G401.6 (cell line): ENCODE measurements around the gene CHMP2A.
"Not testable (repeated sequence)": the region's sequence is repeated elsewhere in the genome, so short reads cannot be mapped to it uniquely, and the experiment has no call there.

Experiments
- FAIRE-seq: peaks from 2 replicates; lab custom pipeline; 2012; peaks lifted over from hg19 to GRCh38; lab: Jason Lieb, UNC

The CHMP2A gene

DNA sequence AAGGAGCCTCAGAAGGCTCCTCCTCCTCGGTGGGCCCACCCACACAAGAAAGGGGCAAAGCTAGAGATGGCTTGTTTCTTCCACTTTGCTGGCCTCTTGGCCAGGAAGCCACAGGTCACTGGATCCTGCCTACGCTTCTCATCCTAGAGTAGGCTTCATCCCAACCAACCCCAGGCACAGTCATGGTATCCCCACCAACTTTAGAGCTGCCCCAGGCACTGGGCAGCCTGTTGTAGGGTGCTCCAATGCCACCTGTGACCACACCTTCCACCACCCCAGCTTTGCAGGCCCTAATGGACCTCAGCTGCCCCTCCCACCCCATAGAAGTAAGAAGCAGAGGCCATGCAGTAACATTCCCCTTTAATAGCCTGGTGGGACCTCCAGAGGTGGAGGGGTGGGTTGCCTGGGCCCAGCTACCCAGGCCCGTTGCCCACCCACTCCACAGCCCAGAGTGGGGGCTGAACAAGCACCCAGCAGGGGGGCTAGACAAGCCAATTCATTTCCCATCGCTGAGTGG, 522 bp upstream of the CHMP2A start:
- no peak for FAIRE-seq

DNA sequence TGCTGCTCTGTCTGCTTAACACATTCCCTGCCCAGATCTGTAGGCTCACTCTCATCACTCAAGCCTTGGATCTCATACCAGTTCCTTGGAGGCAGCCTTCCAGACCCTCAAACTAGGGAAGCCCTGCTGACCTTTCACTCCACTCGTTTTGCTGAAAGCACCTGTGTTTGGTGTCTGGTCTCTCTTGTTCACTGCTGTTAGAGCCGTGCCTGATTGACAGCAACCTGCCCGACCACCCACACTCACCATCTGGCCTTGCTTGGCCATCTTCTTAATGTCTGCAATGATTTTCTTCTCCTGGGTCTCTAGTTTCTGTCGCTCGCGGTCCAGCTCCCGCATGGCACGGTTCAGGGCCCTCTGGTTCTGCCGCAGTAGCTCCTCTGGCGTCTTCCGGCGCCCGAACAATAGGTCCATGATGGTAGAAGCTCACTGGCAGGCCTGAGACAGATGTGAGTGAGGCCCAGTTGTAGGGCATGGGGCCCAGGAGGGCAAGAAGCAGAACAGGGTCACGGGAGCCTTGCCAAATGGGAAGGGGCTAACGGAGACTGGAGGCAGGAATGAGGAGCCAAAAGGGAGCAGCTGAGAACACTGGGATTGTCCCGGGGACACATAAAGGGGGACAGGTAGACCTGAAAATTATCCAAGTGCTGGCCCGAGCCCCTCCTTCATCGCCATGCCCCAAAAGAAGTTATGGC, 959 bp downstream of the CHMP2A start:
- FAIRE-seq = no peak

DNA sequence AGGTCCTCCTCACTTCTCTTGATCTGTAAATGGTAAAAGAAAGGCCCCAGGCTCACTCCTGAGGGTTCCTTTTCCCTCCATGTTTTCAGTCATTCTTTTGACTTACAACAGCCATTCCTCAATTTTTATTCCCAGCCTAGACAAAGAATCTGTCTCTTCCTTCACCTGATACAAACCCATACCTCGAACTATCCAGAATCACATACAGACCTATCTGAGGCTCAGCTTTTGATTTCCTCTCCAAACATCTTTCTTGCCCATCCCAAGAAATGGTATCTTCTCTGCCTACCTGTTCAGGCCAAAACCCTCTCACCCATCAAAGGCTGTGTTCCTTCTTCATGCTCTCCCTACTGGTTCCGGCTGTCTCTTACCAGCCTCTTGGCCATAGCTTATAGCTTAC, 2.2 kb downstream of the CHMP2A start:
- FAIRE-seq = no peak

DNA sequence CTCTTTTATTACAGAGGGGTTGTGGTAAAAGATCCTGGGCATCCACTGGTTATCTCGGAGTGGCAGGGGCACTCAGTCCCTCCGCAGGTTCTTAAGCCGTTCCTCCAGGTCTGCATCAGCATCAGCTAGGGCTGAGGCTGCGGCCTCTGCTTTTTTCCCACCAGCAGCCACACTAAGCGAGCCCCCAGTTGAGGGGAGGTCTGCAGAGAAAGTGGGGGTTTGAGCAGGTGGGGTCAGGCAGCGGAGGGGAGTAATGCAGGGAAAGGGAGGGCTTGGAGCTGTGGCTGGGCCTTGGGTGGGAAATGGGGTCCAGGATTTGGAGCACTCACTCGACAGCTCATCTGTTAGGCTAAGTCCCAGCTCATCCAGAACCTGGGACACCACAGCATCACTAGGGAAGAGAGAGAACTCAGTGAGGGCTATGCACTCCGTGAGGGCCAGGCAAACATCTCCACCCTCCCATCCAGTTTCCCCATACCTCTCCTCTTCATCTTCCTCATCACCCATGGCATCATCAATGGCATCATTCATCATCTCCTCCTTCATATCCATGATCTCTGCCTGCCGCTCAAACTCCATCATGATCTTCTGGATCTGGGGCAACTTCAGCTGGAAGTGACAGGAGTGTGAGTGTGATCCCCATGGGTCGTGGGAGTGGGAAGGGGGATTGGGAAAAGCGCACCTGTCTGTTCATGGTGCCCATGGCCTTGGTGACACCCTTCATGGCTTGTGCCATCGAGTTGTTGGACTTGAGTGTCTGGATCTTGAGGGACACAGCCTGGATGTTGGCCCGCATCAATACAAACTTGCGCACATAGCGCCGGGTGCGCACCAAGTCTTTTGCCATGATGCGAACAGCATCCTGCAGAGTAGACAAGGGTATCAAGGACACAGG, 3.1 kb downstream of the CHMP2A start:
- no peak for FAIRE-seq

DNA sequence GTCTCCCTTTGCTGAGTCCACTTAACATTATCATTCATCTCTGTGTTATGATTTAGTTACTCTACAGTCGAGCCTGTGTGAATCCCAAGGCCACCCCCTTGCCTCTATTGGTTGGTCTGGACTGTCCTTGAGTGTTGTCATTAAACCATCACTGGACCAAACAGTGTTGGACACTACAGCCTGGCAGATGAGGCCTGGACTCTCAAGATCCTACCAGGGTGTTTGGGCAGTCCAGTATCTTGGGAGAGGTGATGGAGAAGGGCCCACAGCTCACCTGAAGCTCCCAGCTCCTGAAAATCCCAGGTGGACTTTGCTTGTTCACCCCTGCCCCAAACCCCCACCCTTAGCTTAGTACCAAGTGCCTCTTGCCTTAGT, 3.8 kb downstream of the CHMP2A start:
- no peak for FAIRE-seq

DNA sequence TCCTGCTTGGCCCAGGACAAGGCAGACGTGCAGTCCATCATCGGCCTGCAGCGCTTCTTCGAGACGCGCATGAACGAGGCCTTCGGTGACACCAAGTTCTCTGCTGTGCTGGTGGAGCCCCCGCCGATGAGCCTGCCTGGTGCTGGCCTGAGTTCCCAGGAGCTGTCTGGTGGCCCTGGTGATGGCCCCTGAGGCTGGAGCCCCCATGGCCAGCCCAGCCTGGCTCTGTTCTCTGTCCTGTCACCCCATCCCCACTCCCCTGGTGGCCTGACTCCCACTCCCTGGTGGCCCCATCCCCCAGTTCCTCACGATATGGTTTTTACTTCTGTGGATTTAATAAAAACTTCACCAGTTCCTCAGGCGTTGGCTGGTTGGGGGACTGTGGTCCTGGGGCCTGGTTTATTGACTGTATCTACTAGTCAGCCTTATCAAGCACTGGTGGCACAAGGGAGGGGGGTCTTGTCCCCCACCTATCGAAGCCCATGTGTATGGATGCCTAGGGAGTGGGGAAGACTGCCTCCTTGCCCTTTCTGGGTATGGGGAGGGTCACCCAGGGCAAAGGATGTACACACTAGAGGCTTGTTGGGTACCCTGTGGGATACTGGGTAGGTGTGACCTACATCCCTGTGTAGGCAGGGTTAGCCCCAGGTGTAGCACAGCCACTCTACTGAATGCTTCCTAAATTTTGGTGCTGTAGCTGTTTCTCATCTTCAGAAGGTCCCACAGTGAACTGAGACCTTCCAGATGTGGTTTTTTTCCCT, 4.4 kb downstream of the CHMP2A start:
- no peak for FAIRE-seq

DNA sequence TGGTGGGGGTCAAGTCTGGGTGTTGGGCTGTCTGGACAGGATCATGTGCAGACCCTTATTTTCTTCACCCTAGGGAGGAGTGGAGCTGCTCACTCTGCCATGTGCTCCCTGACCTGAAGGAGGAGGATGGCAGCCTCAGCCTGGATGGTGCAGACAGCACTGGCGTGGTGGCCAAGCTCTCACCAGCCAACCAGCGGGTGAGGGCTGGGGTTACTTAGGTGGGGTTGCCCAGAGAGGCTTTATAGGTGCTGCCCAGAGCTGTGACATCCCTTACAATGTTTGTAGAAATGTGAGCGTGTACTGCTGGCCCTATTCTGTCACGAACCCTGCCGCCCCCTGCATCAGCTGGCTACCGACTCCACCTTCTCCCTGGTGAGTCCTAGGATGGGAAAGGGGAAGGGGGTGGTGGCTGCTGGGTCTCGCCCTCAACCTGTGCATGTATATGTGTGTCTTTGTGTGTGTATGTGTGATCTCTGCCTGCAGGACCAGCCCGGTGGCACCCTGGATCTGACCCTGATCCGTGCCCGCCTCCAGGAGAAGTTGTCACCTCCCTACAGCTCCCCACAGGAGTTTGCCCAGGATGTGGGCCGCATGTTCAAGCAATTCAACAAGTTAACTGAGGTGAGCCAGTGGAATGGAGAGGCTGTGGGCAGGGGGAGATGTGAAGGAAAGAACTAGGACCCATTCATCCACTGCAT, 5.1 kb downstream of the CHMP2A start:
- FAIRE-seq = no peak

DNA sequence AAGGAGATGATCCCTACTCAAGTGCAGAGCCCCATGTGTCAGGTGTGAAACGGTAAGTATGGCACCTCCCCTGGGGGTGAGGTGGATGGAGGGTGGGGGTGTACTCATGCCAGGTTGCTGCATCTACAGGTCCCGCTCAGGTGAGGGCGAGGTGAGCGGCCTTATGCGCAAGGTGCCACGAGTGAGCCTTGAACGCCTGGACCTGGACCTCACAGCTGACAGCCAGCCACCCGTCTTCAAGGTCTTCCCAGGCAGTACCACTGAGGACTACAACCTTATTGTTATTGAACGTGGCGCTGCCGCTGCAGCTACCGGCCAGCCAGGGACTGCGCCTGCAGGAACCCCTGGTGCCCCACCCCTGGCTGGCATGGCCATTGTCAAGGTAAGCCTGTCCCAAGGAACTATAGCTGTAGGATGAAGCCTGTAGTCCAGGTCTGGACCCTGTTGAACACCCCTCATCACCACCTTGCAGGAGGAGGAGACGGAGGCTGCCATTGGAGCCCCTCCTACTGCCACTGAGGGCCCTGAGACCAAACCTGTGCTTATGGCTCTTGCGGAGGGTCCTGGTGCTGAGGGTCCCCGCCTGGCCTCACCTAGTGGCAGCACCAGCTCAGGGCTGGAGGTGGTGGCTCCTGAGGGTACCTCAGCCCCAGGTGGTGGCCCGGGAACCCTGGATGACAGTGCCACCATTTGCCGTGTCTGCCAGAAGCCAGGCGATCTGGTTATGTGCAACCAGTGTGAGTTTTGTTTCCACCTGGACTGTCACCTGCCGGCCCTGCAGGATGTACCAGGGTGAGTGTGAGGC, 5.8 kb downstream of the CHMP2A start:
- no peak for FAIRE-seq

DNA sequence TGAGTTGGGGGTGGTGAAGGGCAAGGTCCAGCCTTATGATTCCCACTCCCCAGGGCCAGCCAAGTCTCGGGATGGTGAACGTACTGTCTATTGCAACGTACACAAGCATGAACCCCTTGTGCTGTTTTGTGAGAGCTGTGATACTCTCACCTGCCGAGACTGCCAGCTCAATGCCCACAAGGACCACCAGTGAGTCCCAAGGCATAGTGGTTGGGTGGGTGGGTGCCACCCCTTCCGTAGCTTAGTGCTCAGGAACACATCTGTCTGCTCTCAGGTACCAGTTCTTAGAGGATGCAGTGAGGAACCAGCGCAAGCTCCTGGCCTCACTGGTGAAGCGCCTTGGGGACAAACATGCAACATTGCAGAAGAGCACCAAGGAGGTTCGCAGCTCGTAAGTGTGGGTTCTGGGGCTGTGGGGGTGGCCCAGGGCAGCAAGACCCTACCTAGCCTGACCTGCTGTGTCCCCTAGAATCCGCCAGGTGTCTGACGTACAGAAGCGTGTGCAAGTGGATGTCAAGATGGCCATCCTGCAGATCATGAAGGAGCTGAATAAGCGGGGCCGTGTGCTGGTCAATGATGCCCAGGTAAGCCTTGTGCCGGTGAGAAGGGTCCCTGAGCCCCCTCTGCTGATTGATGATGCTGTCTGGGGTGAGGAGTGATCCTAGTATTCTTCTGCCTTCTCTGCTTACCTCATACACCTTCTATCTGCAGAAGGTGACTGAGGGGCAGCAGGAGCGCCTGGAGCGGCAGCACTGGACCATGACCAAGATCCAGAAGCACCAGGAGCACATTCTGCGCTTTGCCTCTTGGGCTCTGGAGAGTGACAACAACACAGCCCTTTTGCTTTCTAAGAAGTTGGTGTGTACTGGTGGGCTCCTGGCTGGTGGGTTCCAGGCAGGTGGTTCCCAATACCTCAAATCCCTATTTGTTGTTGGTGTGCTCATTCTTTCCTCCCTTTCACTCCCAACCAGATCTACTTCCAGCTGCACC, 7.3 kb downstream of the CHMP2A start:
- no peak for FAIRE-seq

DNA sequence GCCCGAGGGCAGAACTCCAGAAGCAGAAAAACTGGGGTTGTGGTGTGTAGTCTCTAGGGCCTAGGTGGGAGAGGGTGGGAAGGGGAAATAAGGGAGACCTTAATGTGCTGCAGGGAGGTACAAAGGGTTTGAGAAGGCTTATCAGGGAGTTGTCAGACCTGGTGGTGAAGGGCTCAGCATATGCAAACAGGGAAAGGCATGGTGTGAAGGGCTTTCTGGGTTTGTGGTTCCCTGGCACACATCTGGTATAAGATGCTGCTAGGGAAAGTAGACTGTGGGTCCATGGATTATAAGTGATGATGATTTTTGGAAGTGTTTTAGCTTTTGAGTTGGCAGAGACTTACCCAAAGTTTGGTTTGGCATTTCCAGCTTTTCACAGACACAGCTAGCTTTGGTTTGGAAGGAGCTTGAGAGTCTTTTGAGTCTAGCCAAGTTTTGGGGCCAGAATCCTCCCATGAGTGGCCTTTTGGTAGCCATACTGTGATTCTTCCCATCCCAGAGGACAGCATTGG, 8.8 kb downstream of the CHMP2A start:
- FAIRE-seq = no peak

DNA sequence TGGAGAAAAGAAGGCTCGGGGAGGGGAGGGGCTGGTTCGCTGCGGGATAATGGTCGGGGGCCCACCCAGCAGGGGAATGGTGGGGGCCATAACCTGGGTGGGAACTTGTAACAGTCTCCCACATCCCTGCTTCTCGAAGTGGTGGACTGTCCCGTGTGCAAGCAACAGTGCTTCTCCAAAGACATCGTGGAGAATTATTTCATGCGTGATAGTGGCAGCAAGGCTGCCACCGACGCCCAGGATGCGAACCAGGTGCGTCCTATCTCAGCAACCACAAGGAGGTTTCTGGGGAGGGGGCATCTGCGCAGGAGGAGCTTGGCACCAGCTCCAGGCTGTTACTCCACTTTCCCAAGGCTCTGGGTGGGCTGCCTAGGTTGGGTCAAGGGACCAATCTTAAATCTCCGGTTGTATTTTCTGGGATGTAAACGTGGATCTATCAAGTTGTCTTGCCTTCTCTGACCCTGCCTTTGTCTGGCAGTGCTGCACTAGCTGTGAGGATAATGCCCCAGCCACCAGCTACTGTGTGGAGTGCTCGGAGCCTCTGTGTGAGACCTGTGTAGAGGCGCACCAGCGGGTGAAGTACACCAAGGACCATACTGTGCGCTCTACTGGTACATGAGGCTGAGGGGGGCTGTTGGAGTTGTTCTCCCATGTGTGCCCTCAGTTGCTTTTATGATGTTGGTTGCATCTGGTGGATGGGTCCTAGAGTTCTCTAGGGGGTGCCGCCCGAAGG, 9.5 kb downstream of the CHMP2A start:
- FAIRE-seq = no peak

DNA sequence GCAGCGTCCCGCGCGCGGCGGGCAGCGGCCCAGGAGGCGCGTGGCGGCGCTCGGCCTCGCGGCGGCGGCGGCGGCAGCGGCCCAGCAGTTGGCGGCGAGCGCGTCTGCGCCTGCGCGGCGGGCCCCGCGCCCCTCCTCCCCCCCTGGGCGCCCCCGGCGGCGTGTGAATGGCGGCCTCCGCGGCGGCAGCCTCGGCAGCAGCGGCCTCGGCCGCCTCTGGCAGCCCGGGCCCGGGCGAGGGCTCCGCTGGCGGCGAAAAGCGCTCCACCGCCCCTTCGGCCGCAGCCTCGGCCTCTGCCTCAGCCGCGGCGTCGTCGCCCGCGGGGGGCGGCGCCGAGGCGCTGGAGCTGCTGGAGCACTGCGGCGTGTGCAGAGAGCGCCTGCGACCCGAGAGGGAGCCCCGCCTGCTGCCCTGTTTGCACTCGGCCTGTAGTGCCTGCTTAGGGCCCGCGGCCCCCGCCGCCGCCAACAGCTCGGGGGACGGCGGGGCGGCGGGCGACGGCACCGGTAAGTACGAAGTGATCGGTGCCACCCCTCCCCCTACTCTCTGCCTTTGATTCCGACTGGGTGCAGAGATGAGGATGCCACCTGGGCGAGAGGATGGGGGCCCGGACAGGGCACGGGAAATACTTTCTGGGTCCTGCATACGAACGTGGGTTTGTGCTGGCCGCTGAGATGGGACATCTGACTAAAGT, 10.2 kb downstream of the CHMP2A start:
- no peak for FAIRE-seq

DNA sequence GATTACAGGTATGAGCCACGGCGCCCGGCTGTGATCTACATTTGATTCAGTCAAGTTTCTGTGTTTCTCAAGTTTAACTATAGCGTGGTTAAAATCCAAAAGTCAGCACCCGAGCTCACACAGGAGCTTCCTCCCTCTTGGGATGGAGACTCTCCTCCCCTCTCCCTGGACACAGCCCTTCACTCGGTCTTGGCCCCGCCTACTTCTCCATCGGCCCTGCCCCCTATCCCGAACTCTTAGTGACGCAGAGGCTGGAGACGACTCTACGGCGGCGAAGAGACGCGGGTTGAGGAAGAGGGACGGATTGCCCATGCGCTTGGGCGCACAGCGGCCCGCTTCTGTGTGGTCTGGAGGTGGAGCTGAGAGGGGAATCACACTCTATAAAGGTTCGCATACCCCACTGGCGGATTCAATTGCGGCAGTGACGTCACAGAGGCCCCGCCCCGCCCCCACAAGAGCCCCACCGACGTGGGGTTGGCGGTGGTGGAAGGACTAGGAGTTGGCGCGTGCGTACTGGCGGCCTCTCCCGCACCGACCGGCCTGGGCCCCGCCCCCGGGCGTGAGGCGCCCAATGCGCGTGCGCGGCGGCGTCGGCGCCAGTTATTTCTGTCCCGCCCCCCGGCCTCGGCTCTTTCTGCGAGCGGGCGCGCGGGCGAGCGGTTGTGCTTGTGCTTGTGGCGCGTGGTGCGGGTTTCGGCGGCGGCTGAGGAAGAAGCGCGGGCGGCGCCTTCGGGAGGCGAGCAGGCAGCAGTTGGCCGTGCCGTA, 10.9 kb downstream of the CHMP2A start, which contains the start of gene TRIM28:
Gene TRIM28 (plus strand): TSS at position 239 of the 765 bp plus-strand sequence. CDS start 694 bp downstream, outside the sequence.
- peak; percentile 98 for FAIRE-seq

DNA sequence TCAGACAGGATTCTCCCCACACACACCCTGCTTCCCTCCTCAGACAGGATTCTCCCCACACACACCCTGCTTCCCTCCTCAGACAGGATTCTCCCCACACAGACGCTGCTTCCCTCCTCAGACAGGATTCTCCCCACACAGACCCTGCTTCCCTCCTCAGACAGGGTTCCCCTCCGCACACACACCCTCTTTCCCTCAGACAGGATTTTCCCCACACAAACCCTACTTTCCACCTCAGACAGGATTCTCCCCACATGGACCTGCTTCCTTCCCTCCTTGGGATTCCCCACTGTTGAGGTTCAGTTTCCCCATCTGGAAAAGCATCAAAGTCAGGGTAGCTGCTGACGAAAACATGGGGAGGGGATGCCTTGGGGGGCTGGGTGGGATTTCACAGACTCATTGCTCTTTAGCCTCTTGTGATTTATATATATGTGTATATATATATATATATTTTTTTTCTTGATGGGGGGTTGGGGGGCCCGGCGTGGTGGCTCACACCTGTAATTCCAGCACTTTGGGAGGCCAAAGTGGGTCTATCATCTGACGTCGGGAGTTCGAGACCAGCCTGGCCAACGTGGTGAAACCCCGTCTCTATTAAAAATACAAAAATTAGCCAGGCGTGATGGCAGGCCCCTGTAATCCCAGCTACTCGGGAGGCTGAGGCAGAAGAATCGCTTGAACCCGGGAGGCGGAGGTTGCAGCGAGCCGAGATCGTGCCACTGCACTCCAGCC, 12.1 kb downstream of the CHMP2A start:
- not testable (repeated sequence) for FAIRE-seq

DNA sequence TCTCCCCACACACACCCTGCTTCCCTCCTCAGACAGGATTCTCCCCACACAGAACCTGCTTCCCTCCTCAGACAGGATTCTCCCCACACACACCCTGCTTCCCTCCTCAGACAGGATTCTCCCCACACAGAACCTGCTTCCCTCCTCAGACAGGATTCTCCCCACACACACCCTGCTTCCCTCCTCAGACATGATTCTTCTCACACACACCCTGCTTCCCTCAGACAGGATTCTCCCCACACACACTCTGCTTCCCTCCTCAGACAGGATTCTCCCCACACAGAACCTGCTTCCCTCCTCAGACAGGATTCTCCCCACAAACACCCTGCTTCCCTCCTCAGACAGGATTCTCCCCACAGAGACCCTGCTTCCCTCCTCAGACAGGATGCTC, 15.7 kb downstream of the CHMP2A start:
- FAIRE-seq = not testable (repeated sequence)

DNA sequence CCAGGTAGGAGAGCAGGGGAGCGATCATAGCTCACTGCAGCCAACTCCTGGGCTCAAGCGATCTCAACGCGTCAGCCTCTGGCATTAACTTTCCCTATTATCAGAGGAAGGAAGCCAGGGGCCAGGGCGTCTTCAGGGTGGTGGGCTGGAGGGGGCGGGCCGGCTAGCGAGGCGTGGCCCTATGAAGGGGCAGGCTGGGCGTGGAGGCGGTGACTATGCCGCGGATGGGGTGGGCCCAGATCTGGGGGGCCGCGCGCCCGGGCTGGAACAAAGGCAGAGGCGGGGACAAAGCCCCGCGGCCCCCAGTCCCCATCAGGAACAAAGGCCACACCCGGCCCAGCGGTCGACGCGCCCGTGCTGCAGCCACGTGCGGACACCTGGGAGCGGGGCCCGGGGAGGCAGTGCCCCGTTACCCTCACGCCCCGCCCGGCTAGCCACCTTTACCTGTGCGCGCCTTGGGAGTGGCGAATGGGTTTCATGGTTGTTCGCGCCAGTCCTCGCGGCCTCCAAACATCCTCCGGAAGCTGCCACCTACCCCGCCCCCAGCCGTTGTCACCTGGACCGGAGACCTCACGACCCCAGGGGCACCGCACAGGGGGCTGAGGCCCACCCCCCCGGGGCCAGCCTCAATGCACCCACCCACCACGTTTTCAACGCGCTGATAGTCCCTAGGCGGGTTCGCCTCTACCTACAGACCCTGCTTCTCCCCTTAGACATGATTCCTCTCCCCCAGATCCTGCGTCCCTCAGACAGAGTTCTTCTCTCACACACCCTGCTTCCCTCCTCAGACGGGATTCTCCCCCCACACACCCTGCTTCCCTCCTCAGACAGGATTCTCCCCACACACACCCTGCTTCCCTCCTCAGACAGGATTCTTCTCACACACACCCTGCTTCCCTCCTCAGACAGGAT, 16.4 kb downstream of the CHMP2A start:
- no peak for FAIRE-seq
